Measurements from ENCODE around the gene FBXL17.

The FBXL17 gene

GRCh38 chr5:108380531-108381349 is 1.2 kb downstream of the FBXL17 start:
- POLR2A ChIA-PET: interaction anchor here (0.7 to 1.0 kb wide), 2 partner anchors 9 to 12 kb away, joined by 3 read pairs; no protein-coding TSS in a partner anchor
- CTCF ChIA-PET: interaction anchor here (0.5 to 1.0 kb wide), 2 partner anchors 120 to 1158 kb away, joined by 3 to 4 read pairs; no protein-coding TSS in a partner anchor
- H3K4me1 ChIP-seq (ENCODE audit: control insufficient read depth, insufficient read depth, low read length): peaks cover 5% of the 10 kb centered on the region; the same call in 1 of the 2 replicates
- H3K36me3 ChIP-seq (ENCODE audit: control insufficient read depth in 2 of 2, insufficient read depth in 1 of 2, low read length in 2 of 2): no peaks in the 10 kb centered on the region
- H3K9me3 ChIP-seq (ENCODE audit: control insufficient read depth, insufficient read depth, low read depth, low read length): no peaks in the 10 kb centered on the region
- H3K27ac ChIP-seq (ENCODE audit: extremely low read depth, low read depth, low read length): peak overlapping the region; percentile 95
- H3K4me3 ChIP-seq (ENCODE audit: low read depth, low read length): peak overlapping the region; percentile 64
- TF ChIP-seq ZEB2 (tag by site-specific recombination; IDR thresholded peaks at IDR 0.05) (peak; percentile 77; the same call in 1 of the 2 replicates), PATZ1 (tag by site-specific recombination; IDR thresholded peaks at IDR 0.05) (peak; percentile 89), ZNF473 (tag by site-specific recombination; IDR thresholded peaks at IDR 0.05) (no peak), MEIS1 (CRISPR knock-in tag; IDR thresholded peaks at IDR 0.05; ENCODE audit: borderline replicate concordance) (no peak), SP7 (tag by site-specific recombination; IDR thresholded peaks at IDR 0.05) (peak; percentile 35; the same call in 1 of the 2 replicates), ZNF677 (tag by site-specific recombination; IDR thresholded peaks at IDR 0.05) (no peak), ZNF76 (tag by site-specific recombination; IDR thresholded peaks at IDR 0.05; ENCODE audit: borderline replicate concordance, low read depth) (peak; percentile 94), ZNF549 (tag by site-specific recombination; IDR thresholded peaks at IDR 0.05) (no peak), ZNF501 (tag by site-specific recombination; IDR thresholded peaks at IDR 0.05) (0 out of 2 replicates have a peak, but pooled peaks have one; percentile 45), ZNF335 (tag by site-specific recombination; conservative IDR thresholded peaks at IDR 0.05) (peak; percentile 66), ZNF140 (tag by site-specific recombination; IDR thresholded peaks at IDR 0.05) (no peak), ZNF423 (tag by site-specific recombination; IDR thresholded peaks at IDR 0.05) (peak; percentile 48), ZNF449 (tag by site-specific recombination; IDR thresholded peaks at IDR 0.05) (no peak), ZNF585B (tag by site-specific recombination; IDR thresholded peaks at IDR 0.05) (no peak), ZNF664 (tag by site-specific recombination; IDR thresholded peaks at IDR 0.05) (no peak), ZNF341 (tag by site-specific recombination; IDR thresholded peaks at IDR 0.05; ENCODE audit: low read depth) (peak; percentile 90), TRIM28 (IDR thresholded peaks at IDR 0.05; ENCODE audit: borderline replicate concordance, low read length) (no peak), REST (tag by site-specific recombination; IDR thresholded peaks at IDR 0.05) (peak; percentile 45), SCRT1 (tag by site-specific recombination; IDR thresholded peaks at IDR 0.05; ENCODE audit: borderline replicate concordance) (no peak), ZSCAN30 (tag by site-specific recombination; IDR thresholded peaks at IDR 0.05) (peak; percentile 35; the same call in 1 of the 2 replicates), ZNF785 (tag by site-specific recombination; IDR thresholded peaks at IDR 0.05) (no peak), ZNF211 (tag by site-specific recombination; IDR thresholded peaks at IDR 0.05; ENCODE audit: low read depth) (no peak), ZNF529 (tag by site-specific recombination; IDR thresholded peaks at IDR 0.05; ENCODE audit: insufficient replicate concordance) (no peak), KLF8 (tag by site-specific recombination; IDR thresholded peaks at IDR 0.05) (peak; percentile 35; the same call in 1 of the 2 replicates), ZNF600 (tag by site-specific recombination; IDR thresholded peaks at IDR 0.05) (no peak), ZFHX2 (tag by site-specific recombination; conservative IDR thresholded peaks at IDR 0.05) (peak; percentile 73), SP3 (tag by site-specific recombination; IDR thresholded peaks at IDR 0.05) (peak; percentile 90), HIC1 (tag by site-specific recombination; IDR thresholded peaks at IDR 0.05) (peak; percentile 34; the same call in 1 of the 2 replicates), ZNF777 (tag by site-specific recombination; IDR thresholded peaks at IDR 0.05; ENCODE audit: borderline replicate concordance) (peak; percentile 33; the same call in 1 of the 2 replicates)
